ENCODE results near the gene EHF.

DNA sequence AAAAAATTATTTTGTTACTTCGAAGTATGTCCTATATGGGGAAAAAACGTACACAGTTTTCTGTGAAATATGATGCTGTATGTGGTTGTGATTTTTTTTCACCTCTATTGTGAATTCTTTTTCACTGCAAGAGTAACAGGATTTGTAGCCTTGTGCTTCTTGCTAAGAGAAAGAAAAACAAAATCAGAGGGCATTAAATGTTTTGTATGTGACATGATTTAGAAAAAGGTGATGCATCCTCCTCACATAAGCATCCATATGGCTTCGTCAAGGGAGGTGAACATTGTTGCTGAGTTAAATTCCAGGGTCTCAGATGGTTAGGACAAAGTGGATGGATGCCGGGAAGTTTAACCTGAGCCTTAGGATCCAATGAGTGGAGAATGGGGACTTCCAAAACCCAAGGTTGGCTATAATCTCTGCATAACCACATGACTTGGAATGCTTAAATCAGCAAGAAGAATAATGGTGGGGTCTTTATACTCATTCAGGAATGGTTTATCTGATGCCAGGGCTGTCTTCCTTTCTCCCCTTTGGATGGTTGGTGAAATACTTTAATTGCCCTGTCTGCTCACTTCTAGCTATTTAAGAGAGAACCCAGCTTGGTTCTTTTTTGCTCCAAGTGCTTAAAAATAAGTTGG, 38.3 kb downstream of the EHF start:
- TF ChIP-seq, protein P1, sequence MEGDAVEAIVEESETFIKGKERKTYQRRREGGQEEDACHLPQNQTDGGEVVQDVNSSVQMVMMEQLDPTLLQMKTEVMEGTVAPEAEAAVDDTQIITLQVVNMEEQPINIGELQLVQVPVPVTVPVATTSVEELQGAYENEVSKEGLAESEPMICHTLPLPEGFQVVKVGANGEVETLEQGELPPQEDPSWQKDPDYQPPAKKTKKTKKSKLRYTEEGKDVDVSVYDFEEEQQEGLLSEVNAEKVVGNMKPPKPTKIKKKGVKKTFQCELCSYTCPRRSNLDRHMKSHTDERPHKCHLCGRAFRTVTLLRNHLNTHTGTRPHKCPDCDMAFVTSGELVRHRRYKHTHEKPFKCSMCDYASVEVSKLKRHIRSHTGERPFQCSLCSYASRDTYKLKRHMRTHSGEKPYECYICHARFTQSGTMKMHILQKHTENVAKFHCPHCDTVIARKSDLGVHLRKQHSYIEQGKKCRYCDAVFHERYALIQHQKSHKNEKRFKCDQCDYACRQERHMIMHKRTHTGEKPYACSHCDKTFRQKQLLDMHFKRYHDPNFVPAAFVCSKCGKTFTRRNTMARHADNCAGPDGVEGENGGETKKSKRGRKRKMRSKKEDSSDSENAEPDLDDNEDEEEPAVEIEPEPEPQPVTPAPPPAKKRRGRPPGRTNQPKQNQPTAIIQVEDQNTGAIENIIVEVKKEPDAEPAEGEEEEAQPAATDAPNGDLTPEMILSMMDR (IDR thresholded peaks at IDR 0.05) = no peak
- TF ChIP-seq POLR2AphosphoS5 (IDR thresholded peaks at IDR 0.05) = no peak
- no peak for TF ChIP-seq EP300 (IDR thresholded peaks at IDR 0.05)
- TF ChIP-seq POLR2A (IDR thresholded peaks at IDR 0.05) = no peak

Data from gastroesophageal sphincter (tissue), 3 donors.